Renal cortical epithelial cell (primary cell): ENCODE data around the gene C4orf33. TPM values are rescaled to one million over a fixed set of nuclear protein-coding genes. Genes with fewer than 3 reads are reported as not detected.

ENCODE experiments used
- DNase-seq: peaks from one replicate; pipeline ENCODE4 v3.0.0-alpha.2; 2011; ENCODE audit warnings: low read depth
- total RNA-seq: library from RNA; depleted of rRNA; stranded (reverse); fragments of >200 nt; gene quantifications from 2 replicates; pipeline ENCODE4 v1.2.3, GENCODE V29; 2014

Gene C4orf33
- total RNA-seq, 1 donor from 2014 or later, result 15.9 TPM

GRCh38 chr4:129129143-129129542 is 33.2 kb downstream of the C4orf33 start:
- DNase-seq, result no peak

- no peak for DNase-seq
Observed at GRCh38 chr4:129131343-129131742, 35.4 kb downstream of the C4orf33 start.

GRCh38 chr4:129136433-129136832 is 40.5 kb downstream of the C4orf33 start:
- no peak for DNase-seq

GRCh38 chr4:129138810-129139496 is 43.0 kb downstream of the C4orf33 start:
- DNase-seq, result peak; percentile 57

- DNase-seq, result no peak
Observed at GRCh38 chr4:129140521-129140920, 44.6 kb downstream of the C4orf33 start.

GRCh38 chr4:129143359-129143758 is 47.4 kb downstream of the C4orf33 start:
- DNase-seq, result no peak

- DNase-seq, result no peak
Observed at GRCh38 chr4:129144755-129145206, 48.8 kb downstream of the C4orf33 start.

GRCh38 chr4:129145222-129145730 is 49.3 kb downstream of the C4orf33 start:
- DNase-seq, result no peak

GRCh38 chr4:129146639-129147038 is 50.7 kb downstream of the C4orf33 start:
- DNase-seq, result no peak

- no peak for DNase-seq
Observed at GRCh38 chr4:129148892-129149291, 52.9 kb downstream of the C4orf33 start.

GRCh38 chr4:129149906-129150305 is 54.0 kb downstream of the C4orf33 start:
- no peak for DNase-seq

- no peak for DNase-seq
Observed at GRCh38 chr4:129152350-129152749, 56.4 kb downstream of the C4orf33 start.

GRCh38 chr4:129153700-129154099 is 57.7 kb downstream of the C4orf33 start:
- DNase-seq, result no peak

- DNase-seq, result no peak
Observed at GRCh38 chr4:129162450-129162849, 66.5 kb downstream of the C4orf33 start.

- DNase-seq, result no peak
Observed at GRCh38 chr4:129163427-129163826, 67.5 kb downstream of the C4orf33 start.

- DNase-seq, result no peak
Observed at GRCh38 chr4:129164243-129164642, 68.3 kb downstream of the C4orf33 start.

Other genes starting within 250 kb of the C4orf33 start
- gene SCLT1, start 2.6 kb upstream of the C4orf33 start, total RNA-seq, result 9.0 and 11.1 TPM in 2 replicates